Activated CD8-positive, alpha-beta T cell treated with anti-CD3 and anti-CD28 coated beads for 36 hours (primary cell): Measurements from ENCODE around the gene TAGLN2. TPM values are rescaled to one million over a fixed set of nuclear protein-coding genes. Genes with fewer than 3 reads are reported as not detected.

Experiments used
- ATAC-seq: fragments of 200-7000 bp; cut with Tn5 transposase; one replicate; pipeline ENCODE4 v1.10.0; 2021; ENCODE audit warnings: mild to moderate bottlenecking, moderate library complexity
- CTCF ChIA-PET: fragments of 350-600 bp; sonication (Branson Sonifier 250); formaldehyde crosslinking; loops from one replicate; lab custom pipeline; 2021; ENCODE audit warnings: antibody characterized with exemption; lab: Charles Lee
- POLR2A ChIA-PET: fragments of 350-600 bp; sonication (Branson Sonifier 250); formaldehyde crosslinking; loops from one replicate; lab custom pipeline; 2021; ENCODE audit warnings: antibody characterized with exemption; lab: Charles Lee
- DNase-seq: peaks from one replicate; pipeline ENCODE4 v3.0.0-alpha.2; 2020
- H3K27ac Mint-ChIP-seq: one replicate; pipeline ENCODE4 v1.8.0; 2021; ENCODE audit warnings: mild to moderate bottlenecking, mixed read lengths
- H3K27me3 Mint-ChIP-seq: one replicate; pipeline ENCODE4 v1.8.0; 2021; ENCODE audit warnings: mixed read lengths
- H3K36me3 Mint-ChIP-seq: one replicate; pipeline ENCODE4 v1.8.0; 2021; ENCODE audit warnings: low read depth, mixed read lengths
- H3K4me1 Mint-ChIP-seq: one replicate; pipeline ENCODE4 v1.8.0; 2021; ENCODE audit warnings: low read depth, mixed read lengths
- H3K4me3 Mint-ChIP-seq: one replicate; pipeline ENCODE4 v1.8.0; 2021; ENCODE audit warnings: mild to moderate bottlenecking, moderate library complexity, mixed read lengths
- H3K9me3 Mint-ChIP-seq: one replicate; pipeline ENCODE4 v1.8.0; 2021; ENCODE audit warnings: mixed read lengths
- intact Hi-C: fragments of 100-400 bp; cut with micrococcal nuclease; formaldehyde crosslinking; loops from one replicate; pipeline ENCODE4 v1.10.0; 2022
- total RNA-seq, 2 experiments: library from RNA; stranded (reverse); gene quantifications; one replicate each; pipeline ENCODE4 v1.2.3, GENCODE V29; 2021
- TF ChIP-seq, protein P1 (sequence below): fragments of 200-600 bp; IDR thresholded peaks from one replicate; pipeline ENCODE4 v1.8.0; 2022; ENCODE audit warnings: antibody characterized with exemption, mild to moderate bottlenecking

TAGLN2 gene
- total RNA-seq, 2 experiments from 2014 or later = 475 to 482 TPM

DNA sequence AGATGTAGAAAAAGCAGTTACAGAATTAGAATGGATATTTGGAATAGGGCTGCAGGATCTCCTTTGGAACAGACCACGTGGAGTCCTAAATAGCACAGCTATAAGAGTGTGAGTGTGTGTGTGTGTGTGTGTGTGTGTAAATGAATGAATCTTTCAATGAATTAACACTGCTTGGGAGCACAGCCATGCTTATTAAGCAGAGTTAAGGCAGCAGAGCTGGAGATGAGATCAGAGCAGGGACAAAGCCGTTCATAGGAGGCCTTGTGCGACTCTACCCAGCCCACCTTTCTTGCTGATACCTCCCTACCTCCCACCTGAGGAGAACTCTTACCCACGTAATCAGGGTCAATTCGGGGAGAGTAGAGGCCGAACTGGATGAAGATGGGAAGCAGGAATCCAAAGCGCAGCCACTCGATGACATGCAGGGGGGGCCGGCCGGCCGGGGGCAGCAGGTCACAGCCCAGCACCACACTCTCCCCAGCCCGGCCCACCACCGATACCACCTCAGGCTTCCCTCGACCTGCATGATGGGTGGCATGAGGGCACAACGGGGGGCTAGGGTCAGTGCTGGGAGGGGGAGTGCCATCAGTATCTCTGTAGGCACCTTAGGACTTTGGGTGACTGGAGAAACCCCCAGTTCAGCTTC is 17.4 kb upstream of the TAGLN2 start:
- Mint-ChIP-seq H3K36me3 (no peaks in the 10 kb centered on the region), H3K27ac (no peak overlapping the region), H3K9me3 (no peaks in the 10 kb centered on the region), H3K27me3 (peaks cover 22% of the 10 kb centered on the region), H3K4me3 (no peak overlapping the region), H3K4me1 (peaks cover 2% of the 10 kb centered on the region)
- no peak for DNase-seq
- POLR2A ChIA-PET = no interaction called here
- TF ChIP-seq, protein P1, sequence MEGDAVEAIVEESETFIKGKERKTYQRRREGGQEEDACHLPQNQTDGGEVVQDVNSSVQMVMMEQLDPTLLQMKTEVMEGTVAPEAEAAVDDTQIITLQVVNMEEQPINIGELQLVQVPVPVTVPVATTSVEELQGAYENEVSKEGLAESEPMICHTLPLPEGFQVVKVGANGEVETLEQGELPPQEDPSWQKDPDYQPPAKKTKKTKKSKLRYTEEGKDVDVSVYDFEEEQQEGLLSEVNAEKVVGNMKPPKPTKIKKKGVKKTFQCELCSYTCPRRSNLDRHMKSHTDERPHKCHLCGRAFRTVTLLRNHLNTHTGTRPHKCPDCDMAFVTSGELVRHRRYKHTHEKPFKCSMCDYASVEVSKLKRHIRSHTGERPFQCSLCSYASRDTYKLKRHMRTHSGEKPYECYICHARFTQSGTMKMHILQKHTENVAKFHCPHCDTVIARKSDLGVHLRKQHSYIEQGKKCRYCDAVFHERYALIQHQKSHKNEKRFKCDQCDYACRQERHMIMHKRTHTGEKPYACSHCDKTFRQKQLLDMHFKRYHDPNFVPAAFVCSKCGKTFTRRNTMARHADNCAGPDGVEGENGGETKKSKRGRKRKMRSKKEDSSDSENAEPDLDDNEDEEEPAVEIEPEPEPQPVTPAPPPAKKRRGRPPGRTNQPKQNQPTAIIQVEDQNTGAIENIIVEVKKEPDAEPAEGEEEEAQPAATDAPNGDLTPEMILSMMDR = no peak
- CTCF ChIA-PET = interaction anchor here (1.1 to 2.7 kb wide), 2 partner anchors 8 to 65 kb away, joined by 3 to 18 read pairs; no protein-coding TSS in a partner anchor
- ATAC-seq = no peak
- intact Hi-C loops = no loop called here

DNA sequence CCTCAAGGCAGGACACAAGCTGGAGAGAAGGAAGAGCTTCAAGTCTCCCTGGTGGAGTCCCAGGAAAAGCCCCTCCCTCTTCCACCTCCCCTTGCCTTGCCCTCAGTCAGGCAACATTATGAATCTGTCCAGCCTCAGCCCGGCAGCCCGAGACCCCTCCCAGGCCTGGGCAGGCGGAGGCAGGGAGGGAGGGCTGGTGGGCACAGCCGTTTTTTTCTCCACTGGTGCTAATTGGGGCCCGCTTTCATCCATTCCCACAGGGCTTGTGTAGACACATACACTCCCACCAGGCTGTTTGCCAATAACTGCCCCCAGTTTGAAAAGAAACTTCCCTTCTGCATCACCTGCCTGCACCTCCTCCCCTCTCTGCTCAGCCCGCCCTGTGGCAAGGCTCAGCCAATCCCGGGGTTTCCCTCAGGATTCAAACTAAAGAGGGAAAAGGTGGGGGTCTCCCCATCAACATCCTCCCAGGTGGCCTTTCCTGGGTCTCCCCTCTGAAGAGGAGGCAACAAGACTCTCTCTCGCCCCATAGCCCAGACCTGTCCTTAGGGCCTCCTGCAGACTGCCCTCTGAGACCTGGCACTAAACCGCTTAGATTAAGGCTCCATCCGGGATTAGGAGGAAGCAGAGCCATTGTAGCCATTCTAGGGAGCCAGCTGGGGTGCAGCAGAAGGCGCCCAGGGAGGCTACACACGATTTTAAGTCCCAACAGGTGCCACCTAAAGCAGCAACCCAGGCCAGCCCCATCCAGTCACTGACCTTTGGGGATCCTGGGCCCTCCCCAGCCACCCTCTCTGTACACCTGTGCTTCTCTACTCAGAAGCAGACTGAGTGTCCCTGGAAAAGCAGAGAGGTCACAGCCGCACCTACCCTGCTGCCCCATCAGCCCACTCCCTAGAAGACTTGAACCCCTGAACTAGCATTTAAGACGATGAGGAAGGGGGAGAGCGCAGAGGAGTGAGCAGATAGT is 16.6 kb upstream of the TAGLN2 start:
- no peak for DNase-seq
- ChIA-PET CTCF (interaction anchor here (2.7 to 21.5 kb wide), 2 partner anchors 63 to 66 kb away, joined by 18 to 374 read pairs; no protein-coding TSS in a partner anchor), POLR2A (no interaction called here)
- Mint-ChIP-seq H3K36me3 (no peaks in the 10 kb centered on the region), H3K4me1 (peaks cover 2% of the 10 kb centered on the region), H3K27ac (no peak overlapping the region), H3K9me3 (no peaks in the 10 kb centered on the region), H3K27me3 (peaks cover 22% of the 10 kb centered on the region), H3K4me3 (no peak overlapping the region)
- no peak for ATAC-seq
- intact Hi-C loops = no loop called here
- TF ChIP-seq, protein P1 = no peak

DNA sequence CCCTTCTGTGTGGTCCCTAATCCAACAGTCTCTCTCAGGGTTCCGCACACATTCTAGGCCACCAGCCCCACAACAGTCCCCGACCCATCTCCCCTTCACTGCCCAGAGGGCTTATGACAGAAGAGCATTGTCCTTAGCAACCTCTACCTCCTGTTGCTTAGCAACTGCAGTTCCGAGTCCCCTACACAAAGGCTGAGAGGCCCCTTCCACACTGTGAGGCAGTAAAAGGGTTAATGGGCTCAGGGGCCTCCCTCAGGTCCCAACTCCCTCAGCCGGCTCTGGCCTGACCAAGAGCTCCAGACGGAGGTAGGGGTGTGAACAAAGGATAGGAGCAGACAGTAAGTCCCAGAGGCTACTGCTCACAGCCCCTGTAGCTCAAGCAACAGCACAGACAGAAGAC is 15.8 kb upstream of the TAGLN2 start:
- DNase-seq = no peak
- intact Hi-C loops = no loop called here
- peaks cover 5% of the 10 kb centered on the region for H3K4me1 Mint-ChIP-seq
- H3K4me3 Mint-ChIP-seq = no peak overlapping the region
- CTCF ChIA-PET = interaction anchor here (21.5 kb wide), 1 partner anchor 64 kb away, joined by 374 read pairs; no protein-coding TSS in a partner anchor
- no peaks in the 10 kb centered on the region for H3K9me3 Mint-ChIP-seq
- TF ChIP-seq, protein P1 = no peak
- H3K36me3 Mint-ChIP-seq = no peaks in the 10 kb centered on the region
- POLR2A ChIA-PET = interaction anchor here (1.1 kb wide), 1 partner anchor 16 kb away, joined by 5 read pairs; the partner anchor contains the start of gene TAGLN2
- H3K27me3 Mint-ChIP-seq = peaks cover 22% of the 10 kb centered on the region
- ATAC-seq = no peak
- no peak overlapping the region for H3K27ac Mint-ChIP-seq

DNA sequence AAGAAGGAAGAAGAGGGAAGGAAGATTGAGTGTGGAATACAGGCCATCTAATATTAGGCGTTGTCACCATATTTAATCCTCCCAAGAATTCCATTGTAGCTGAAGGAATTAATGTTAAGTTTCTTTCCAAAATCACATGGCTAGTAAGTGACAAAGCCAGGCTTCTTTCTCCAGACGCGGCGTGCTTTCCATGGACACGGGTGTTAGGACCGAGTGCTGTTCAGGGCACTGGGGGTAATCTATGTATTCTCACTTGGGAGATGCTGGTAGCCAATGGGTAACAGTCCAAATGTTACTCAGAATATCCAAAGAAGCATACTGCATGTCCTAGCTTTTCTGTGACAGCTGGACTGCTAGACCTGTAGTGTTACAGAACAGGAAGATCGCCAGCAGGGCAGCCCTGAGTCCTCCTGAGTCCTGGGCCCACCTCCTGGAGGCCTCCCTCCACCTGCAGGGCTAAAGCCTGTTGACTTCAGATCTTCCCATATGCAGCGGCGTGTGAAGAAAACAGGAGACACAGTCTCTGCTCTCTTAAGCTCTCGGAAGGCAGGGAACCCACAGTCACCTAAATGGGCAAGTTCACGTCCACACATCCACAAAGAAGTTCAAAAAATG is 14.8 kb upstream of the TAGLN2 start:
- Mint-ChIP-seq H3K27me3 (peaks cover 19% of the 10 kb centered on the region), H3K27ac (no peak overlapping the region), H3K4me1 (peaks cover 3% of the 10 kb centered on the region), H3K9me3 (no peaks in the 10 kb centered on the region), H3K4me3 (no peak overlapping the region), H3K36me3 (no peaks in the 10 kb centered on the region)
- intact Hi-C loops = no loop called here
- DNase-seq (no peak), ATAC-seq (no peak)
- TF ChIP-seq, protein P1 = no peak
- CTCF ChIA-PET = interaction anchor here (0.9 to 21.5 kb wide), 7 partner anchors 14 to 147 kb away, joined by 3 to 374 read pairs (median 5); partner anchors contain the start of gene SLAMF9
- POLR2A ChIA-PET = interaction anchor here (0.6 to 1.1 kb wide), 3 partner anchors 15 to 66 kb away, joined by 3 to 5 read pairs (median 5); partner anchors contain the start of gene TAGLN2
